ENCODE measurements around the gene WARS2.

WARS2 gene

GRCh38 chr1:119075614-119076013 lies 64.8 kb downstream of the WARS2 start:
- no peaks in the 10 kb centered on the region for H3K36me3 ChIP-seq (ENCODE audit: control insufficient read depth in 1 of 2, insufficient read depth in 2 of 2, low read length in 2 of 2)
- no peak overlapping the region for H3K9ac ChIP-seq (ENCODE audit: low read depth in 1 of 2, low read length in 2 of 2)
- no peaks in the 10 kb centered on the region for H3K27me3 ChIP-seq (ENCODE audit: control insufficient read depth in 1 of 2, insufficient read depth in 2 of 2, low read length in 2 of 2)
- no peak overlapping the region for H3K4me3 ChIP-seq (ENCODE audit: low read depth in 1 of 2, low read length in 2 of 2)
- no peak overlapping the region for H3K27ac ChIP-seq (ENCODE audit: low read depth, low read length)
- peaks cover 4 to 5% of the 10 kb centered on the region in 2 donors for H3K9me3 ChIP-seq (ENCODE audit: control insufficient read depth in 1 of 2, low read length in 2 of 2)
- H3K4me1 ChIP-seq (ENCODE audit: control insufficient read depth in 1 of 2, insufficient read depth in 2 of 2, low read length in 2 of 2), result no peaks in the 10 kb centered on the region

DNA sequence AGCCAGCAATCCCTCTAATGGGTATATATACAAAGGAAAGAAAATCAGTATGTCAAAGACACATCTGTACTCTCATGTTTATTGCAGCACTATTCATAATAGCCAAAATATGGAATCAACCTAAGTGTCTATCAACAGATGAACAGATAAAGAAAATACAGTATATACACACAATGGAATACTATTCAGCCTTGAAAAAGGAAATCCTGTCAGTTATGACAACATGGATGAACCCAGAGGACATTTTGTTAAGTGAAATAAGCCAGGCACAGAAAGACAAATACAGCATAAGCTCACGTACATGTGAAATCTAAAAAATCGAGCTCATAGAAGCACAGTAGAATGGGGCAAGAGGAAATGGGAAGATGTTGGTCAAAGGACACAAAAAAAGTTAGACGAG lies 69.1 kb downstream of the WARS2 start:
- Histone ChIP-seq H3K27ac (ENCODE audit: low read depth, low read length) (no peak overlapping the region), H3K9ac (ENCODE audit: low read depth in 1 of 2, low read length in 2 of 2) (no peak overlapping the region), H3K4me3 (ENCODE audit: low read depth in 1 of 2, low read length in 2 of 2) (no peak overlapping the region), H3K9me3 (ENCODE audit: control insufficient read depth in 1 of 2, low read length in 2 of 2) (peaks cover 3 to 4% of the 10 kb centered on the region in 2 donors), H3K27me3 (ENCODE audit: control insufficient read depth in 1 of 2, insufficient read depth in 2 of 2, low read length in 2 of 2) (no peaks in the 10 kb centered on the region), H3K36me3 (ENCODE audit: control insufficient read depth in 1 of 2, insufficient read depth in 2 of 2, low read length in 2 of 2) (no peaks in the 10 kb centered on the region), H3K4me1 (ENCODE audit: control insufficient read depth in 1 of 2, insufficient read depth in 2 of 2, low read length in 2 of 2) (no peaks in the 10 kb centered on the region)

DNA sequence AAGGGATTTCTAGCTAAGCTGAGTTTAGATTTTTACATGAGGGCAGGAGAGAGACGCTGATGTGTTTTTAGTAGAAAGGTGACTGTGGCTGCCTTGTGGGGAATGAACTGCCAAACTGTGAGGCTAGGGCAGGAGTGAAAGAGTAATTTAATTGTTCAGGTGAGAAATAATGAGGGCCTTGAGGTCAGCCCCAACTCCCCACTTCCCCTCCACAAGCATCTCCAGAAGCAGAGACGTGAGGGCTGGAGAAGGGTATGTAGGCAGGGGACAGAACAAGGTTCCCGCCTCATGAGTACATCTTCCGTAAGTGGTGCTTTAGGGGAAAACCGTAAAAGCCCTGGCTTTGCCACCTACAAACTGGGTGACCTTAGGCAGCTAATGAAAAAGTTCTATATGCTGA lies 70.8 kb downstream of the WARS2 start:
- Histone ChIP-seq H3K4me3 (ENCODE audit: low read depth in 1 of 2, low read length in 2 of 2) (no peak overlapping the region), H3K4me1 (ENCODE audit: control insufficient read depth in 1 of 2, insufficient read depth in 2 of 2, low read length in 2 of 2) (no peaks in the 10 kb centered on the region), H3K36me3 (ENCODE audit: control insufficient read depth in 1 of 2, insufficient read depth in 2 of 2, low read length in 2 of 2) (no peaks in the 10 kb centered on the region), H3K27ac (ENCODE audit: low read depth, low read length) (no peak overlapping the region), H3K9me3 (ENCODE audit: control insufficient read depth in 1 of 2, low read length in 2 of 2) (peaks cover 3 to 4% of the 10 kb centered on the region in 2 donors), H3K9ac (ENCODE audit: low read depth in 1 of 2, low read length in 2 of 2) (no peak overlapping the region), H3K27me3 (ENCODE audit: control insufficient read depth in 1 of 2, insufficient read depth in 2 of 2, low read length in 2 of 2) (no peaks in the 10 kb centered on the region)

DNA sequence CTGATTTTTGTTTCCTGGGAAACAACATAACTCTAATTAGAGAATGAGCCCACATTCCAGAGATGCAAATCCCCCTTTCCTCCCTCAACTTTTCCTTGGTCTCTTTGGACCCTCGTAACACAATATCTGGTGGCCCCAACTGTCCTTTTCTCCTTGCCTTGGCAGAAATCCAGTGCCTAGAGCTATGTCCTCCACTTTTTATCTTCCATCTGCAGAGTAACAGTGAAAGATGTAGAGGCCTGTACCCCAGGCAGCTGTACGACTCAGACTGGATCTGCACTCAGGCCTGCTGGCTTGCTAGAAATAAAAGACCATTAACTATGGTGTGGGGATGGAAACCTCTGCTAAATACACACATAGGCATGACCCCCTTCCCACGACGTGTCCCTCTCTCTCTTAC lies 72.0 kb downstream of the WARS2 start:
- Histone ChIP-seq H3K9me3 (ENCODE audit: control insufficient read depth in 1 of 2, low read length in 2 of 2) (peaks cover 3 to 4% of the 10 kb centered on the region in 2 donors), H3K27me3 (ENCODE audit: control insufficient read depth in 1 of 2, insufficient read depth in 2 of 2, low read length in 2 of 2) (no peaks in the 10 kb centered on the region), H3K27ac (ENCODE audit: low read depth, low read length) (no peak overlapping the region), H3K4me3 (ENCODE audit: low read depth in 1 of 2, low read length in 2 of 2) (no peak overlapping the region), H3K9ac (ENCODE audit: low read depth in 1 of 2, low read length in 2 of 2) (no peak overlapping the region), H3K36me3 (ENCODE audit: control insufficient read depth in 1 of 2, insufficient read depth in 2 of 2, low read length in 2 of 2) (no peaks in the 10 kb centered on the region), H3K4me1 (ENCODE audit: control insufficient read depth in 1 of 2, insufficient read depth in 2 of 2, low read length in 2 of 2) (no peaks in the 10 kb centered on the region)

- Histone ChIP-seq H3K9ac (ENCODE audit: low read depth in 1 of 2, low read length in 2 of 2) (no peak overlapping the region), H3K27me3 (ENCODE audit: control insufficient read depth in 1 of 2, insufficient read depth in 2 of 2, low read length in 2 of 2) (no peaks in the 10 kb centered on the region)
These were observed 78.8 kb downstream of the WARS2 start for GRCh38 chr1:119061700-119062099.

DNA sequence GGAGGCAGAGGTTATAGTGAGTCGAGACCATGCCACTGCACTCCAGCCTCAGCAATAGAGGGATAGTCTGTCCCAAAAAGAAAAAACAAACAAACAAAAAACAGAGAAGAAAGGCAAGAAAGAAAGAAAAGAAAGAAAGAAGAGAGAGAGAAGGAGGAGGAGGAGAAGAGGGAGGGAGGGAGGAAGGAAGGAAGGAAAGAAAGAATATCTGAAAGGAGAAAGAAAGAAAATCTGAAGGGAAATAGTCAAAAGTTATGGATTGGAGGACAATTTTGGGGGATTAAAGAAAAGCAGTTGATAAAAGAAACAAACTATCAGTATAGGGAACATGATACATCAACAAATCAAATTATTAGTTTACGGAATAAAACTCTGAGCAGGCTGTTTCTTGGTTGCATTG lies 84.9 kb downstream of the WARS2 start:
- Histone ChIP-seq H3K27ac (ENCODE audit: low read depth, low read length) (no peak overlapping the region), H3K9ac (ENCODE audit: low read depth in 1 of 2, low read length in 2 of 2) (no peak overlapping the region), H3K4me1 (ENCODE audit: control insufficient read depth in 1 of 2, insufficient read depth in 2 of 2, low read length in 2 of 2) (no peaks in the 10 kb centered on the region), H3K4me3 (ENCODE audit: low read depth in 1 of 2, low read length in 2 of 2) (no peak overlapping the region), H3K9me3 (ENCODE audit: control insufficient read depth in 1 of 2, low read length in 2 of 2) (no peaks in the 10 kb centered on the region), H3K36me3 (ENCODE audit: control insufficient read depth in 1 of 2, insufficient read depth in 2 of 2, low read length in 2 of 2) (no peaks in the 10 kb centered on the region), H3K27me3 (ENCODE audit: control insufficient read depth in 1 of 2, insufficient read depth in 2 of 2, low read length in 2 of 2) (no peaks in the 10 kb centered on the region)

More at GRCh38 chr1:119061700-119062099, 78.8 kb downstream of the WARS2 start:
- Histone ChIP-seq H3K4me1 (ENCODE audit: control insufficient read depth in 1 of 2, insufficient read depth in 2 of 2, low read length in 2 of 2) (no peaks in the 10 kb centered on the region), H3K36me3 (ENCODE audit: control insufficient read depth in 1 of 2, insufficient read depth in 2 of 2, low read length in 2 of 2) (no peaks in the 10 kb centered on the region), H3K4me3 (ENCODE audit: low read depth in 1 of 2, low read length in 2 of 2) (no peak overlapping the region), H3K9me3 (ENCODE audit: control insufficient read depth in 1 of 2, low read length in 2 of 2) (no peaks in the 10 kb centered on the region), H3K27ac (ENCODE audit: low read depth, low read length) (no peak overlapping the region)

GRCh38 chr1:119053917-119054316 lies 86.5 kb downstream of the WARS2 start:
- H3K27me3 ChIP-seq (ENCODE audit: control insufficient read depth in 1 of 2, insufficient read depth in 2 of 2, low read length in 2 of 2), result no peaks in the 10 kb centered on the region
- no peak overlapping the region for H3K27ac ChIP-seq (ENCODE audit: low read depth, low read length)
- no peaks in the 10 kb centered on the region for H3K36me3 ChIP-seq (ENCODE audit: control insufficient read depth in 1 of 2, insufficient read depth in 2 of 2, low read length in 2 of 2)

GRCh38 chr1:119052267-119052666 lies 88.2 kb downstream of the WARS2 start:
- Histone ChIP-seq H3K4me3 (ENCODE audit: low read depth in 1 of 2, low read length in 2 of 2) (no peak overlapping the region), H3K4me1 (ENCODE audit: control insufficient read depth in 1 of 2, insufficient read depth in 2 of 2, low read length in 2 of 2) (no peaks in the 10 kb centered on the region), H3K36me3 (ENCODE audit: control insufficient read depth in 1 of 2, insufficient read depth in 2 of 2, low read length in 2 of 2) (no peaks in the 10 kb centered on the region), H3K9me3 (ENCODE audit: control insufficient read depth in 1 of 2, low read length in 2 of 2) (no peaks in the 10 kb centered on the region), H3K9ac (ENCODE audit: low read depth in 1 of 2, low read length in 2 of 2) (no peak overlapping the region), H3K27ac (ENCODE audit: low read depth, low read length) (no peak overlapping the region), H3K27me3 (ENCODE audit: control insufficient read depth in 1 of 2, insufficient read depth in 2 of 2, low read length in 2 of 2) (no peaks in the 10 kb centered on the region)

More at GRCh38 chr1:119053917-119054316, 86.5 kb downstream of the WARS2 start:
- Histone ChIP-seq H3K4me1 (ENCODE audit: control insufficient read depth in 1 of 2, insufficient read depth in 2 of 2, low read length in 2 of 2) (no peaks in the 10 kb centered on the region), H3K4me3 (ENCODE audit: low read depth in 1 of 2, low read length in 2 of 2) (no peak overlapping the region), H3K9me3 (ENCODE audit: control insufficient read depth in 1 of 2, low read length in 2 of 2) (no peaks in the 10 kb centered on the region), H3K9ac (ENCODE audit: low read depth in 1 of 2, low read length in 2 of 2) (no peak overlapping the region)

GRCh38 chr1:119048624-119049404 lies 91.6 kb downstream of the WARS2 start:
- H3K9me3 ChIP-seq (ENCODE audit: control insufficient read depth in 1 of 2, low read length in 2 of 2), result no peaks in the 10 kb centered on the region
- no peaks in the 10 kb centered on the region for H3K36me3 ChIP-seq (ENCODE audit: control insufficient read depth in 1 of 2, insufficient read depth in 2 of 2, low read length in 2 of 2)
- peaks cover 5 to 16% of the 10 kb centered on the region in 2 donors for H3K4me1 ChIP-seq (ENCODE audit: control insufficient read depth in 1 of 2, insufficient read depth in 2 of 2, low read length in 2 of 2)
- H3K9ac ChIP-seq (ENCODE audit: low read depth in 1 of 2, low read length in 2 of 2), result no peak overlapping the region
- no peak overlapping the region for H3K4me3 ChIP-seq (ENCODE audit: low read depth in 1 of 2, low read length in 2 of 2)
- H3K27ac ChIP-seq (ENCODE audit: low read depth, low read length), result no peak overlapping the region
- no peaks in the 10 kb centered on the region for H3K27me3 ChIP-seq (ENCODE audit: control insufficient read depth in 1 of 2, insufficient read depth in 2 of 2, low read length in 2 of 2)

GRCh38 chr1:119046785-119047438 lies 93.5 kb downstream of the WARS2 start:
- H3K4me3 ChIP-seq (ENCODE audit: low read depth in 1 of 2, low read length in 2 of 2), result no peak overlapping the region

More at GRCh38 chr1:119046785-119047438, 93.5 kb downstream of the WARS2 start:
- Histone ChIP-seq H3K9me3 (ENCODE audit: control insufficient read depth in 1 of 2, low read length in 2 of 2) (no peaks in the 10 kb centered on the region), H3K9ac (ENCODE audit: low read depth in 1 of 2, low read length in 2 of 2) (no peak overlapping the region), H3K27me3 (ENCODE audit: control insufficient read depth in 1 of 2, insufficient read depth in 2 of 2, low read length in 2 of 2) (no peaks in the 10 kb centered on the region), H3K4me1 (ENCODE audit: control insufficient read depth in 1 of 2, insufficient read depth in 2 of 2, low read length in 2 of 2) (peaks cover 5 to 16% of the 10 kb centered on the region in 2 donors), H3K36me3 (ENCODE audit: control insufficient read depth in 1 of 2, insufficient read depth in 2 of 2, low read length in 2 of 2) (no peaks in the 10 kb centered on the region), H3K27ac (ENCODE audit: low read depth, low read length) (no peak overlapping the region)
